ENCODE measurements around the gene RBBP8. TPM values are rescaled to one million over a fixed set of nuclear protein-coding genes. Genes with fewer than 3 reads are reported as not detected.

The RBBP8 gene
- total and polyA plus RNA-seq, 2 donors (not counting 3 experiments of a cell fraction or from before 2014, with no cell fraction given): 3.0 to 13.5 TPM

GRCh38 chr18:22943847-22944246 is 10.7 kb downstream of the RBBP8 start:
- Histone ChIP-seq H3K4me1 (ENCODE audit: control insufficient read depth, extremely low read depth, insufficient read depth, low read length) (no peaks in the 10 kb centered on the region), H3K4me2 (ENCODE audit: insufficient read depth, low read length) (no peak overlapping the region), H3K9ac (replicated peaks; ENCODE audit: extremely low read depth, insufficient read depth, low read length) (no peak overlapping the region), H3K9me1 (replicated peaks; ENCODE audit: control insufficient read depth, extremely low read depth, insufficient read depth, low read length) (no peaks in the 10 kb centered on the region), H3K36me3 (ENCODE audit: control insufficient read depth in 2 of 2, extremely low read depth in 1 of 2, insufficient read depth in 2 of 2, low read length in 2 of 2) (peaks cover 0 to 2% of the 10 kb centered on the region in 2 experiments), H3K27ac (ENCODE audit: insufficient read depth, low read depth, low read length) (no peak overlapping the region), H3K27me3 (ENCODE audit: control insufficient read depth in 2 of 2, insufficient read depth in 2 of 2, low read length in 2 of 2) (no peaks in the 10 kb centered on the region), H3K4me3 (replicated peaks in 1 of 3; ENCODE audit: insufficient read depth in 1 of 3, low read depth in 1 of 3, low read length in 3 of 3) (no peak overlapping the region), H3K79me2 (ENCODE audit: control insufficient read depth, insufficient read depth, low read length) (no peaks in the 10 kb centered on the region), H3K9me3 (replicated peaks; ENCODE audit: control insufficient read depth, insufficient read depth, low read length) (no peaks in the 10 kb centered on the region), H2AFZ (ENCODE audit: low read depth, low read length) (no peak overlapping the region), H4K20me1 (replicated peaks; ENCODE audit: control insufficient read depth, extremely low read depth, insufficient read depth, low read length) (no peaks in the 10 kb centered on the region)
- CTCF ChIA-PET: interaction anchor here (1.7 kb wide), 1 partner anchor 39 kb away, joined by 5 read pairs; no protein-coding TSS in a partner anchor
- dilution Hi-C loops (cut with MboI; ENCODE audit: extremely low pct_ligation_motif_present, low sequenced_read_pairs) (no loop called here), intact Hi-C loops (cut with micrococcal nuclease) (no loop called here)
- POLR2A ChIA-PET: no interaction called here
- no peak for DNase-seq (ENCODE audit: low read depth, low spot score)
- no peak for FAIRE-seq
- TF ChIP-seq JUN (IDR thresholded peaks at IDR 0.05; ENCODE audit: borderline replicate concordance, insufficient read depth, insufficient read length, low read depth): no peak
- no peak for TF ChIP-seq POLR2A (IDR thresholded peaks at IDR 0.05; ENCODE audit: low read depth, low read length)
- no peak for TF ChIP-seq MAX (IDR thresholded peaks at IDR 0.05; ENCODE audit: insufficient read depth, insufficient read length)
- TF ChIP-seq MYC (IDR thresholded peaks at IDR 0.05; ENCODE audit: low read depth, low read length): no peak
- no peak for TF ChIP-seq POLR2AphosphoS5 (IDR thresholded peaks at IDR 0.05; ENCODE audit: insufficient read depth, low read depth, low read length)
- TF ChIP-seq GATA2 (IDR thresholded peaks at IDR 0.05; ENCODE audit: insufficient read depth, insufficient read length, low read depth, low read length): no peak
- no peak for TF ChIP-seq EZH2 (IDR thresholded peaks at IDR 0.05; ENCODE audit: borderline replicate concordance, low read depth, low read length, severe bottlenecking)
- no peak for TF ChIP-seq FOS (IDR thresholded peaks at IDR 0.05; ENCODE audit: borderline replicate concordance, insufficient read depth, low read length)
- TF ChIP-seq, protein P1, sequence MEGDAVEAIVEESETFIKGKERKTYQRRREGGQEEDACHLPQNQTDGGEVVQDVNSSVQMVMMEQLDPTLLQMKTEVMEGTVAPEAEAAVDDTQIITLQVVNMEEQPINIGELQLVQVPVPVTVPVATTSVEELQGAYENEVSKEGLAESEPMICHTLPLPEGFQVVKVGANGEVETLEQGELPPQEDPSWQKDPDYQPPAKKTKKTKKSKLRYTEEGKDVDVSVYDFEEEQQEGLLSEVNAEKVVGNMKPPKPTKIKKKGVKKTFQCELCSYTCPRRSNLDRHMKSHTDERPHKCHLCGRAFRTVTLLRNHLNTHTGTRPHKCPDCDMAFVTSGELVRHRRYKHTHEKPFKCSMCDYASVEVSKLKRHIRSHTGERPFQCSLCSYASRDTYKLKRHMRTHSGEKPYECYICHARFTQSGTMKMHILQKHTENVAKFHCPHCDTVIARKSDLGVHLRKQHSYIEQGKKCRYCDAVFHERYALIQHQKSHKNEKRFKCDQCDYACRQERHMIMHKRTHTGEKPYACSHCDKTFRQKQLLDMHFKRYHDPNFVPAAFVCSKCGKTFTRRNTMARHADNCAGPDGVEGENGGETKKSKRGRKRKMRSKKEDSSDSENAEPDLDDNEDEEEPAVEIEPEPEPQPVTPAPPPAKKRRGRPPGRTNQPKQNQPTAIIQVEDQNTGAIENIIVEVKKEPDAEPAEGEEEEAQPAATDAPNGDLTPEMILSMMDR (IDR thresholded peaks at IDR 0.05; ENCODE audit: extremely low read depth in 1 of 2, insufficient read depth in 1 of 2, low read depth in 1 of 2, low read length in 2 of 2): no peak
- BruUV-seq (replicated peaks): no TSS peak
